ENCODE measurements around the gene ARID1B. TPM values are rescaled to one million over a fixed set of nuclear protein-coding genes. Genes with fewer than 3 reads are reported as not detected.

Gene ARID1B
- total RNA-seq, 1 experiment from 2014 or later = 86.3 TPM

GRCh38 chr6:157246048-157246630 is 469.0 kb downstream of the ARID1B start:
- Histone ChIP-seq H3K9me3 (ENCODE audit: low read depth, low read length, poor library complexity, severe bottlenecking) (peaks cover 4% of the 10 kb centered on the region), H3K27me3 (replicated peaks; ENCODE audit: insufficient read depth, low read depth, low read length, poor library complexity) (no peaks in the 10 kb centered on the region), H3K36me3 (ENCODE audit: insufficient read depth, low read length, poor library complexity, severe bottlenecking) (no peaks in the 10 kb centered on the region), H3K27ac (ENCODE audit: low read depth, low read length, poor library complexity, severe bottlenecking) (no peak overlapping the region), H3K4me3 (ENCODE audit: low read depth, low read length, poor library complexity, severe bottlenecking) (no peak overlapping the region), H3K4me1 (ENCODE audit: insufficient read depth, low read length, poor library complexity, severe bottlenecking) (peaks cover 8% of the 10 kb centered on the region)
- TF ChIP-seq EZH2 (IDR thresholded peaks at IDR 0.05; ENCODE audit: borderline replicate concordance, low read depth, low read length, poor library complexity, severe bottlenecking) (no peak), CTCF (conservative IDR thresholded peaks at IDR 0.05; ENCODE audit: low read depth, low read length) (no peak)
- intact Hi-C loops (cut with micrococcal nuclease; ENCODE audit: unreplicated experiment) = no loop called here
- no TSS peak for BruUV-seq (replicated peaks)
- POLR2A ChIA-PET (ENCODE audit: low non-redundant PET) = no interaction called here
- CTCF ChIA-PET = no interaction called here
- no peak for DNase-seq (ENCODE audit: low spot score)

DNA sequence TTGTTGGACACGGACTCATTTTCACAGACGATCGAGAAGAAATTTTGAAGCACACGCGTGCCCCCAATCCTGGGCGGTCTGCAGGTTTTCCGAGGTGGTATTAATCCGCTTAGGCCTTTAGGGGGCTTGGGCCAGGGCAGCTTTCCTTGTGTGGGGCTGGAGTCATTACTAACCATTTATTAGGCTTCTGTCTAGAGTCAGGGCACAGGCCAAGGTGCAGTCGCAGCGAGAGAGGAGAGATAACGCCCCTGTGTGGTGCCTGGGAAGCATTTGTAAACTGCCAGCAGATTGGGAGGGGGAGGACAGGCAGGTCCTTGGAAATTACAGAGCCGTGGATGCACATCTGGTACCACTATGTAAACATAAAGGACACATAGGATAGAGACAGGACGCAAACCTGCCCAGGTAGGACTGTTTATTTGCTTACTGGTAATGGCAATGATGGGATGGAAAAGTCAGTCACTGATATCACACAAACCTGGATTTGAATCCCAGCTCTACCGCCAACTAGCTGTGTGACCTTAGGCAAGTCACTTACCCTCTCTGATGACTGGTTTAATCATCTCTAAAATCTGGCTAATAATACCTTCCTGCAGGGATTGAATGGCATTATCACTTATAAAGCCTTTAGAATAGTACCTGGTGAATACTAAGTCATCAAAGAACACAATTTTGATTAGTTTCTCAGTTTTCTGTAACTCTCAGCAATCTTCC is 469.8 kb downstream of the ARID1B start:
- intact Hi-C loops (cut with micrococcal nuclease; ENCODE audit: unreplicated experiment) = no loop called here
- Histone ChIP-seq H3K4me1 (ENCODE audit: insufficient read depth, low read length, poor library complexity, severe bottlenecking) (peaks cover 8% of the 10 kb centered on the region), H3K27ac (ENCODE audit: low read depth, low read length, poor library complexity, severe bottlenecking) (no peak overlapping the region), H3K4me3 (ENCODE audit: low read depth, low read length, poor library complexity, severe bottlenecking) (no peak overlapping the region), H3K36me3 (ENCODE audit: insufficient read depth, low read length, poor library complexity, severe bottlenecking) (no peaks in the 10 kb centered on the region), H3K9me3 (ENCODE audit: low read depth, low read length, poor library complexity, severe bottlenecking) (peaks cover 4% of the 10 kb centered on the region), H3K27me3 (replicated peaks; ENCODE audit: insufficient read depth, low read depth, low read length, poor library complexity) (no peaks in the 10 kb centered on the region)
- TF ChIP-seq CTCF (conservative IDR thresholded peaks at IDR 0.05; ENCODE audit: low read depth, low read length) = no peak
- ChIA-PET POLR2A (ENCODE audit: low non-redundant PET) (no interaction called here), CTCF (no interaction called here)
- no peak for DNase-seq (ENCODE audit: low spot score)
- no TSS peak for BruUV-seq (replicated peaks)

GRCh38 chr6:157248264-157248663 is 471.1 kb downstream of the ARID1B start:
- no TSS peak for BruUV-seq (replicated peaks)

More at GRCh38 chr6:157248264-157248663, 471.1 kb downstream of the ARID1B start:
- DNase-seq (ENCODE audit: low spot score) = no peak
- no peak overlapping the region for H3K27ac ChIP-seq (ENCODE audit: low read depth, low read length, poor library complexity, severe bottlenecking)
- H3K27me3 ChIP-seq (replicated peaks; ENCODE audit: insufficient read depth, low read depth, low read length, poor library complexity) = no peaks in the 10 kb centered on the region
- TF ChIP-seq CTCF (conservative IDR thresholded peaks at IDR 0.05; ENCODE audit: low read depth, low read length) (no peak), EZH2 (IDR thresholded peaks at IDR 0.05; ENCODE audit: borderline replicate concordance, low read depth, low read length, poor library complexity, severe bottlenecking) (no peak)
- POLR2A ChIA-PET (ENCODE audit: low non-redundant PET) = no interaction called here
- intact Hi-C loops (cut with micrococcal nuclease; ENCODE audit: unreplicated experiment) = no loop called here
- H3K4me1 ChIP-seq (ENCODE audit: insufficient read depth, low read length, poor library complexity, severe bottlenecking) = peaks cover 8% of the 10 kb centered on the region
- no peak overlapping the region for H3K4me3 ChIP-seq (ENCODE audit: low read depth, low read length, poor library complexity, severe bottlenecking)
- CTCF ChIA-PET = no interaction called here
- H3K9me3 ChIP-seq (ENCODE audit: low read depth, low read length, poor library complexity, severe bottlenecking) = peaks cover 4% of the 10 kb centered on the region
- no peaks in the 10 kb centered on the region for H3K36me3 ChIP-seq (ENCODE audit: insufficient read depth, low read length, poor library complexity, severe bottlenecking)
